ENCODE results near the gene FAF1. TPM values are rescaled to one million over a fixed set of nuclear protein-coding genes. Genes with fewer than 3 reads are reported as not detected.

The FAF1 gene
- total RNA-seq, 1 experiment from 2014 or later = 148 TPM

- DNase-seq (ENCODE audit: low read depth) = peak; percentile 86
Observed at GRCh38 chr1:50978144-50978851, 18.2 kb upstream of the FAF1 start.

- peak; percentile 55 for DNase-seq (ENCODE audit: low read depth)
Observed at GRCh38 chr1:50977575-50978143, 17.6 kb upstream of the FAF1 start.

- DNase-seq (ENCODE audit: low read depth) = peak; percentile 72
Observed at GRCh38 chr1:50976890-50977574, 17.0 kb upstream of the FAF1 start.

- DNase-seq (ENCODE audit: low read depth) = peak; percentile 22
Observed at GRCh38 chr1:50976111-50976889, 16.2 kb upstream of the FAF1 start.

GRCh38 chr1:50975436-50975835 is 15.4 kb upstream of the FAF1 start:
- no peak for DNase-seq (ENCODE audit: low read depth)

GRCh38 chr1:50974618-50974935 is 14.5 kb upstream of the FAF1 start:
- DNase-seq (ENCODE audit: low read depth) = no peak

GRCh38 chr1:50973875-50974617 is 14.0 kb upstream of the FAF1 start:
- DNase-seq (ENCODE audit: low read depth) = no peak

- DNase-seq (ENCODE audit: low read depth) = no peak
Observed at GRCh38 chr1:50973255-50973654, 13.2 kb upstream of the FAF1 start.

- DNase-seq (ENCODE audit: low read depth) = no peak
Observed at GRCh38 chr1:50972766-50973165, 12.7 kb upstream of the FAF1 start.

GRCh38 chr1:50971748-50972305 is 11.8 kb upstream of the FAF1 start:
- DNase-seq (ENCODE audit: low read depth) = no peak

GRCh38 chr1:50970931-50971582 is 11.0 kb upstream of the FAF1 start:
- peak; percentile 9 for DNase-seq (ENCODE audit: low read depth)

GRCh38 chr1:50970509-50970887 is 10.4 kb upstream of the FAF1 start:
- DNase-seq (ENCODE audit: low read depth) = no peak

- peak; percentile 84 for DNase-seq (ENCODE audit: low read depth)
Observed at GRCh38 chr1:50969611-50970508, 9.8 kb upstream of the FAF1 start, which contains the start of gene CDKN2C. CDKN2C (plus strand) TSS chr1:50970245; CDS start chr1:50970369, 124 bp downstream.

GRCh38 chr1:50968821-50969610 is 8.9 kb upstream of the FAF1 start:
- DNase-seq (ENCODE audit: low read depth) = peak; percentile 70

GRCh38 chr1:50968158-50968820 is 8.2 kb upstream of the FAF1 start:
- DNase-seq (ENCODE audit: low read depth) = peak; percentile 97

GRCh38 chr1:50967416-50968157 is 7.5 kb upstream of the FAF1 start:
- peak; percentile 29 for DNase-seq (ENCODE audit: low read depth)

GRCh38 chr1:50966991-50967390 is 6.9 kb upstream of the FAF1 start:
- no peak for DNase-seq (ENCODE audit: low read depth)

GRCh38 chr1:50964863-50965262 is 4.8 kb upstream of the FAF1 start:
- DNase-seq (ENCODE audit: low read depth) = no peak
